Mesendoderm (in vitro differentiated cells): Measurements from ENCODE around the gene AGAP3.

Experiments used
- DNase-seq: peaks from one replicate; pipeline ENCODE4 v3.0.0; 2013
- H2AK5ac ChIP-seq: 2 replicates; pipeline ENCODE4 v1.6.1; 2013; ENCODE audit warnings: low read length, inconsistent platforms
- H2BK120ac ChIP-seq: 2 replicates; pipeline ENCODE4 v1.6.1; 2013; ENCODE audit warnings: low read depth, mild to moderate bottlenecking, low read length, moderate library complexity, mixed read lengths
- H2BK15ac ChIP-seq: replicated peaks from 2 replicates; pipeline ENCODE4 v1.6.1; 2013; ENCODE audit warnings: low read depth, mild to moderate bottlenecking, moderate library complexity
- H2BK5ac ChIP-seq: 2 replicates; pipeline ENCODE4 v1.6.1; 2013; ENCODE audit warnings: low read length, inconsistent platforms
- H3K18ac ChIP-seq: 2 replicates; pipeline ENCODE4 v1.6.1; 2013; ENCODE audit warnings: mild to moderate bottlenecking, low read length, mixed read lengths
- H3K23ac ChIP-seq: one replicate; pipeline ENCODE4 v1.6.1; 2013; ENCODE audit warnings: low read length
- H3K27ac ChIP-seq: 2 replicates; pipeline ENCODE4 v1.5.1; 2013; ENCODE audit warnings: low read depth, mild to moderate bottlenecking, inconsistent platforms, low read length, moderate library complexity
- H3K27me3 ChIP-seq: 2 replicates; pipeline ENCODE4 v1.6.1; 2013; ENCODE audit warnings: low read length, control low read depth, mild to moderate bottlenecking, inconsistent platforms; ENCODE audit not compliant: insufficient read depth, poor library complexity
- H3K36me3 ChIP-seq: 2 replicates; pipeline ENCODE4 v1.6.1; 2013; ENCODE audit warnings: low read length, inconsistent platforms; ENCODE audit not compliant: control insufficient read depth, insufficient read depth
- H3K4ac ChIP-seq: one replicate; pipeline ENCODE4 v1.6.1; 2013; ENCODE audit warnings: low read depth, mild to moderate bottlenecking, low read length, moderate library complexity
- H3K4me1 ChIP-seq: 2 replicates; pipeline ENCODE4 v1.6.1; 2013; ENCODE audit warnings: low read depth, low read length, inconsistent platforms; ENCODE audit not compliant: control insufficient read depth
- H3K4me2 ChIP-seq: 2 replicates; pipeline ENCODE4 v1.6.1; 2013; ENCODE audit warnings: low read length
- H3K4me3 ChIP-seq: 2 replicates; pipeline ENCODE4 v1.5.1; 2013; ENCODE audit warnings: mild to moderate bottlenecking, low read length
- H3K56ac ChIP-seq: one replicate; pipeline ENCODE4 v1.6.1; 2013; ENCODE audit warnings: low read length
- H3K79me1 ChIP-seq: 2 replicates; pipeline ENCODE4 v1.6.1; 2013; ENCODE audit warnings: low read length, inconsistent platforms
- H3K79me2 ChIP-seq: 2 replicates; pipeline ENCODE4 v1.6.1; 2013; ENCODE audit warnings: mild to moderate bottlenecking, low read length; ENCODE audit not compliant: control insufficient read depth, insufficient read depth
- H3K9ac ChIP-seq: 2 replicates; pipeline ENCODE4 v1.6.1; 2013; ENCODE audit warnings: low read length, inconsistent platforms
- H4K5ac ChIP-seq: one replicate; pipeline ENCODE4 v1.6.1; 2013; ENCODE audit warnings: low read length
- H4K8ac ChIP-seq: one replicate; pipeline ENCODE4 v1.6.1; 2013; ENCODE audit warnings: low read depth, mild to moderate bottlenecking, control low read depth, low read length, moderate library complexity
- WGBS: extraction: QIAGEN DNeasy Blood & Tissue Kit; methylation state at CpG from one replicate; pipeline ENCODE4 v1.1.7; 2013; ENCODE audit warnings: low lambda C conversion rate, missing lambda C conversion rate; ENCODE audit not compliant: insufficient coverage; ENCODE audit errors: extremely low coverage; 5-methylcytosine and 5-hydroxymethylcytosine counted together

Gene AGAP3

DNA sequence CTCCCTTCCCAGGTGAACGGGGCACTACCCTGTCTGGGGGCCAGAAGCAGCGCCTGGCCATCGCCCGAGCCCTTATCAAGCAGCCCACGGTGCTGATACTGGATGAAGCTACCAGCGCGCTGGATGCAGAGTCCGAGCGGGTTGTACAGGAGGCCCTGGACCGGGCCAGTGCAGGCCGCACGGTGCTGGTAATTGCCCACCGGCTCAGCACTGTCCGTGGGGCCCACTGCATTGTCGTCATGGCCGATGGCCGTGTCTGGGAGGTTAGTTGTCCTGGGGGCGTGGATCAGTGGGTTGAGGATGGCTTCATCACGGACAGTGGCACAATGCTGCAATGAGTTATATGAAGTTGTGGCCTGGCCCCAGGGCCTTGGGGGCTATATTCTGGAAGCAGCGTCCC lies 42.3 kb upstream of the AGAP3 start:
- Histone ChIP-seq H4K8ac (no peak overlapping the region), H4K5ac (no peak overlapping the region), H2BK5ac (no peak overlapping the region), H3K4me1 (no peaks in the 10 kb centered on the region), H3K79me2 (no peaks in the 10 kb centered on the region), H3K4ac (no peak overlapping the region), H3K36me3 (no peaks in the 10 kb centered on the region), H2BK15ac (no peak overlapping the region), H3K56ac (no peak overlapping the region), H3K4me3 (no peak overlapping the region), H2AK5ac (no peak overlapping the region), H2BK120ac (no peak overlapping the region), H3K9ac (no peak overlapping the region), H3K27me3 (no peaks in the 10 kb centered on the region), H3K23ac (no peak overlapping the region), H3K27ac (no peak overlapping the region), H3K4me2 (no peak overlapping the region), H3K18ac (no peak overlapping the region), H3K79me1 (no peaks in the 10 kb centered on the region)
- no CpG with 5 or more reads among the region's 20 CpGs for WGBS
- no peak for DNase-seq

DNA sequence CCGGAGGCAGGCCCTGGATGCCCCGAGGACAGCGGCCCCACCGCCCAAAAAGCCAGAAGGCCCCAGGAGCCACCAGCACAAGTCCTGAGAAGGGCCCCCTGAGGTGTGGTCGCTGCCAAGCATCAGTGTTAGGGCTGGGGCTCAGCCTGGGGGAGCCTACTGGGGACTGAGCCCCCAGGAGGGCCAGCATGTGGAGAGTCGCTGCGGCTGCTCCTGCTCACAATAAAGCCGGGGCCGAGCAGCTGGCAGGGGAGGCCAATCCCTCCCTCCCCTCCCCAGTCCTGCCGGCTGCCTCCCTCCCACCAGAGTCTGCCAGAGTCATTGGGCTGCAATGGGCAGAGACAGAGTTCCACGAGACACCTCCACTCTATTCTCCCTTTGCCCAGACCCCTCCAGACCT lies 41.0 kb upstream of the AGAP3 start:
- Histone ChIP-seq H3K27me3 (peaks cover under 1% of the 10 kb centered on the region), H3K36me3 (no peaks in the 10 kb centered on the region), H2BK120ac (no peak overlapping the region), H3K27ac (no peak overlapping the region), H2BK5ac (no peak overlapping the region), H3K79me2 (no peaks in the 10 kb centered on the region), H3K18ac (no peak overlapping the region), H3K4me2 (no peak overlapping the region), H3K79me1 (no peaks in the 10 kb centered on the region), H2AK5ac (no peak overlapping the region), H3K23ac (no peak overlapping the region), H3K4me1 (no peaks in the 10 kb centered on the region), H3K56ac (no peak overlapping the region), H3K9ac (no peak overlapping the region), H3K4ac (no peak overlapping the region), H2BK15ac (no peak overlapping the region), H4K8ac (no peak overlapping the region), H3K4me3 (no peak overlapping the region), H4K5ac (no peak overlapping the region)
- no CpG with 5 or more reads among the region's 11 CpGs for WGBS
- DNase-seq: no peak

DNA sequence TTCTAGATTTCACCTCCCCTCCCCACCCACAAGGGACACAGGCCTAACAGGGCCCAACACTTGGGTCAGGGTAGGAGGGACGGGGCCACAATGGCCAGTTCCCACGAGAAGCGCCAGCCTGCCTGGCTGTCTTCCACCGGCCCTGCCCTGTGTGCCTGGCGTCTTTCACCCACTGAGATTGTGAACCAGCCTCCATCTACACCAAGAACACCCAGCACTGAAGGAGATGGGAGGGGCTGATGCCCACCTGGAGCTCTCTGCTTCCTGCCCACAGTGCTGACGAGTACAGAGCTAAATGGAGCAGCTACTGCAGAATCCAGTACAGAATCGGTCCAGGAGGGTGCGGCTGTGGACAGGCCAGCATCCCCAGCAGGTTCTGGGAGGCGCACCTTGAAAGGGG lies 40.3 kb upstream of the AGAP3 start:
- H3K18ac ChIP-seq: no peak overlapping the region
- no peaks in the 10 kb centered on the region for H3K79me2 ChIP-seq
- no peak overlapping the region for H3K23ac ChIP-seq
- H2BK120ac ChIP-seq: no peak overlapping the region
- H2BK5ac ChIP-seq: no peak overlapping the region
- H3K79me1 ChIP-seq: no peaks in the 10 kb centered on the region
- H4K5ac ChIP-seq: no peak overlapping the region
- no peak overlapping the region for H3K27ac ChIP-seq
- no peak overlapping the region for H3K4me2 ChIP-seq
- H2AK5ac ChIP-seq: no peak overlapping the region
- no peak overlapping the region for H4K8ac ChIP-seq
- no peaks in the 10 kb centered on the region for H3K36me3 ChIP-seq
- H3K56ac ChIP-seq: no peak overlapping the region
- H3K4me3 ChIP-seq: no peak overlapping the region
- peaks cover 1% of the 10 kb centered on the region for H3K27me3 ChIP-seq
- no peak for DNase-seq
- H3K9ac ChIP-seq: no peak overlapping the region
- H3K4me1 ChIP-seq: no peaks in the 10 kb centered on the region
- no CpG with 5 or more reads among the region's 9 CpGs for WGBS
- no peak overlapping the region for H2BK15ac ChIP-seq
- H3K4ac ChIP-seq: no peak overlapping the region

DNA sequence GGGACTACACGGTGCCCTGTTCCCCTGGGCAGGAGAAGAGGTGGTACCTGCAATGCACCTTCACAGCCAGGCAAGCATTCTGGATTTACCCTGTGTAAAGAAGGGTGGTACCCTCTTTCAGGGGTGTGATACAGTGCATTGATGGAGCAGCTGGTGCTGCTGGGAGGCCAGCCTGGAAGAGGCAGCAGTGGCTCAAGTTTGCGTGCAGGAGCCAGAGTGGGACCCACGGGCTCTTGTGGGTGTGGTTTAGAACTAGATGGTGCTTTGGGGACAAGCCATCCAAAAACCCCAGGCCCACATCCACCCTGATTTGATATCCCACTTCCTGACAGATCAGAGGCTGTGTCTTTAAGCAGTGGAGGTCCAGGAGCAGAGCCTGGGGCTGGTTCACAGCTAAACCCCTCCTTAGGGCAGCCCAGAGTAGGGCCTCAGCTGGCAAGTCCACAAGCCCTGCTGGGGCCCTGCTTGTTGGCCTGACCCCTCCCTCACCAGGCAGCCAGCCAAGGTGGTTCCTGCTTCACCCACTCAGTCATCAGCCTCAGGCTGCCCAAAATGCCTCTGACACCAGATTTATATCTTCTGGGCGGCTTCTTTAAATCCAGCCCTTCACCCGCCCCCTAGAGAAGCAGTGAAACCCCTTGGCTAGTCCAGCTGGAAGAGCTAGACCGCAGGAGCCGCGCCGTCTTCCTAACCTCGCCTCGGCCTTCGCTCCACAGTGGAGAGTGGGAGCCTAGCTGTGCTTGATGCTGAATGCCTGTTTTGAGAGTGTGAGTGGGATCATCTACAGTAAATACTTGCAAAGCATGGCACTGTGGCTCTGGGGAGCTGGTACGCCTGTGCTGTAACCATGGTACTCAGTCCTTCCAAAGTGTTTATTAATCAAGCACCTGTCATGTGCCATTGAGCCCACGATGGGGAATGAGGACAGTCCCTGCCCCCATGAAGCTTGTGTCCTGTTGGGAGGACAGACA lies 39.4 kb upstream of the AGAP3 start:
- H3K4me2 ChIP-seq: no peak overlapping the region
- H3K56ac ChIP-seq: no peak overlapping the region
- no peak overlapping the region for H3K27ac ChIP-seq
- DNase-seq: no peak
- no peak overlapping the region for H2BK5ac ChIP-seq
- H2BK15ac ChIP-seq: no peak overlapping the region
- no peak overlapping the region for H2AK5ac ChIP-seq
- H3K4me3 ChIP-seq: no peak overlapping the region
- no peak overlapping the region for H3K9ac ChIP-seq
- H3K79me1 ChIP-seq: no peaks in the 10 kb centered on the region
- peaks cover 1% of the 10 kb centered on the region for H3K27me3 ChIP-seq
- no peak overlapping the region for H4K5ac ChIP-seq
- no peak overlapping the region for H3K23ac ChIP-seq
- no peaks in the 10 kb centered on the region for H3K4me1 ChIP-seq
- H3K79me2 ChIP-seq: no peaks in the 10 kb centered on the region
- H3K36me3 ChIP-seq: no peaks in the 10 kb centered on the region
- H4K8ac ChIP-seq: no peak overlapping the region
- no peak overlapping the region for H3K18ac ChIP-seq
- no CpG with 5 or more reads among the region's 14 CpGs for WGBS
- H2BK120ac ChIP-seq: no peak overlapping the region
- H3K4ac ChIP-seq: no peak overlapping the region

DNA sequence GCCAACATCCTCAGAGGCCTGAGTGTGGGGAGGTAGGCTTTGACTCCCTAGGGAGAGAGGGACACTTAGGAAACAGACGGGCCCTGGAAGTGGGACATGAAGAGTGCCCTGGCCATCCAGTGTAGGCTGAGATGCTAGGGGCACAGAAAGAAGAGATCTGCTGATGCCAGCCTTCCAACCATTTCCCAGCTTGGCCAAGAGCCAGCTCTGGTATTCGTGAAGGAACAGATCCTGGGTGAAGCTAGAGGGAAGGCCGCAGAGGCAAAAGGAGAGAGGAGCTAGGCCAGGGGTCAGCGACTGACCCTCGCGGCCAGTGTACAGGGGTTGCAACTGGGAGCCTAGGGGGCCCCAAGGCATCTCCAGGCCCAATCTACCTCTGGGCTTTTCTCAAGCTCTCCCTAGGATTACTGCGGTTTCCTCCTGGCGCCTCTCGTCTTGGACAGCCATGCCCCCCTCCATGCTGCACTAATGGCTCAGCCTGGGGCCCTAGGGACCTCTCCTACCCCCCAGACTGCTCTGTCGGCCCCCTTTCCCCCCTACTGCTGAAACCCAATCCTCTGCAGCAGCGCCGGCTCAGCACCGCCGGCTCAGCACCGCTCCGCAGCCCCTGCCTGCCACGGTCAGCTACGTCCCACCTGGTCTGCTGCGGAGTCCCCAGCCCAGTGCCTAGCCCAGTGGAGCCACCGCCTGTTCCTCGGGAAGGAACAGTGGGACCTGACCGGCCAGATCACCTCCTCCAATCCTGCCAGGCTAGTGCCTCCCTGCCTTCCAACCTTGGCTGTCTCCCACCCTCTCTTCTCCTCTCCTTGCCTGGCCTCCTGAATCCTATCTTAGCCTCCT lies 38.1 kb upstream of the AGAP3 start, which contains the start of gene ASIC3:
ASIC3 (plus strand) TSS at position 556 of the 840 bp plus-strand sequence. CDS start 355 bp downstream, outside the sequence.
- Histone ChIP-seq H3K4me3 (no peak within 1 kb of the TSS), H2BK5ac (no peak within 1 kb of the TSS), H3K27ac (no peak within 1 kb of the TSS), H4K5ac (no peak within 1 kb of the TSS), H3K23ac (no peak within 1 kb of the TSS), H3K56ac (no peak within 1 kb of the TSS), H3K4me2 (no peak within 1 kb of the TSS), H3K18ac (no peak within 1 kb of the TSS), H2BK120ac (no peak within 1 kb of the TSS), H2AK5ac (no peak within 1 kb of the TSS), H3K79me2 (no peaks in the 10 kb centered on the region), H3K36me3 (no peaks in the 10 kb centered on the region), H2BK15ac (no peak within 1 kb of the TSS), H3K4ac (no peak within 1 kb of the TSS), H4K8ac (no peak within 1 kb of the TSS), H3K79me1 (no peaks in the 10 kb centered on the region), H3K9ac (no peak within 1 kb of the TSS), H3K4me1 (no peaks in the 10 kb centered on the region), H3K27me3 (peaks cover 1% of the 10 kb centered on the region)
- DNase-seq: no peak
- WGBS: no CpG with 5 or more reads among the region's 22 CpGs
